K562 (cell line): ENCODE results near the gene SKIC8. TPM values are rescaled to one million over a fixed set of nuclear protein-coding genes. Genes with fewer than 3 reads are reported as not detected.
A peak's percentile ranks its signal among the peaks of the same experiment; 100 is the strongest.

Source experiments
- CBX3 ChIP-seq, 2 experiments: IDR thresholded peaks; 1 replicate in 1 of 2; 2 replicates in 1 of 2; pipeline ENCODE4 v1.6.1; 2012; ENCODE audit warnings: inconsistent platforms in 2 of 2, low read length in 2 of 2, borderline replicate concordance in 1 of 2, control low read depth in 1 of 2
- CC2D1A ChIP-seq: fragments of 450-650 bp; IDR thresholded peaks from 2 replicates; pipeline ENCODE4 v1.6.1; 2017; ENCODE audit warnings: mild to moderate bottlenecking
- CHD2 ChIP-seq: IDR thresholded peaks from 2 replicates; pipeline ENCODE4 v1.6.1; 2011; ENCODE audit warnings: low read depth, low read length
- EP400 ChIP-seq: fragments of 450-650 bp; IDR thresholded peaks from 2 replicates; pipeline ENCODE4 v1.6.1; 2017; ENCODE audit warnings: antibody characterized with exemption, mild to moderate bottlenecking, moderate library complexity
- HNRNPL ChIP-seq: fragments of 200-400 bp; formaldehyde crosslinking; IDR thresholded peaks from 2 replicates; pipeline ENCODE4 v1.6.1; 2017; ENCODE audit warnings: low read depth, mild to moderate bottlenecking, low read length
- KLF1 ChIP-seq: fragments of 450-650 bp; IDR thresholded peaks from 2 replicates; pipeline ENCODE4 v1.6.1; 2016; ENCODE audit warnings: missing genetic modification characterization, missing compliant biosample characterization
- MTF1 ChIP-seq: fragments of 250-450 bp; sonication (Bioruptor Pico); IDR thresholded peaks from 2 replicates; pipeline ENCODE4 v1.9.0; 2021; ENCODE audit warnings: moderate library complexity, mild to moderate bottlenecking, inconsistent platforms, borderline replicate concordance
- NFATC3 ChIP-seq: fragments of 450-650 bp; IDR thresholded peaks from 2 replicates; pipeline ENCODE4 v1.6.1; 2017; ENCODE audit warnings: mild to moderate bottlenecking
- PHF8 ChIP-seq: fragments of 200-600 bp; sonication (generic); IDR thresholded peaks from 2 replicates; pipeline ENCODE4 v1.6.1; 2012; ENCODE audit warnings: mixed run types, mild to moderate bottlenecking, inconsistent platforms, low read length, moderate library complexity, borderline replicate concordance
- PTRF ChIP-seq: fragments of 450-650 bp; IDR thresholded peaks from 2 replicates; pipeline ENCODE4 v1.6.1; 2016; ENCODE audit warnings: mild to moderate bottlenecking, missing genetic modification characterization, missing compliant biosample characterization
- SAFB ChIP-seq: fragments of 200-400 bp; formaldehyde crosslinking; IDR thresholded peaks from 2 replicates; pipeline ENCODE4 v1.6.1; 2017; ENCODE audit warnings: low read depth, low read length, borderline replicate concordance
- SRF ChIP-seq, 2 experiments: fragments of 250-450, 450-650 bp in 1 of 2; sonication (Bioruptor Pico) in 1 of 2; sonication (generic) in 1 of 2; formaldehyde crosslinking; IDR thresholded peaks; 2 replicates each; pipeline versions ENCODE4 v1.5.0 to v1.5.1; 2020 to 2022; ENCODE audit warnings: mild to moderate bottlenecking in 1 of 2, missing genetic modification reagents in 1 of 2
- THRB ChIP-seq: fragments of 450-650 bp; formaldehyde crosslinking; conservative IDR thresholded peaks from 2 replicates; pipeline ENCODE4 v1.4.0; 2022; ENCODE audit warnings: mild to moderate bottlenecking, missing genetic modification characterization
- U2AF1 ChIP-seq: fragments of 200-400 bp; formaldehyde crosslinking; optimal IDR thresholded peaks from 2 replicates; pipeline ENCODE3; 2017; ENCODE audit warnings: mild to moderate bottlenecking, low read depth, low read length, moderate library complexity
- ZBED1 ChIP-seq: IDR thresholded peaks from 2 replicates; pipeline ENCODE4 v1.6.1; 2014
- ZBTB1 ChIP-seq: sonication (generic); formaldehyde crosslinking; IDR thresholded peaks from 2 replicates; pipeline ENCODE4 v1.8.1; 2023; ENCODE audit warnings: missing genetic modification reagents, low read depth, mild to moderate bottlenecking, borderline replicate concordance
- ZBTB17 ChIP-seq: fragments of 450-650 bp; formaldehyde crosslinking; IDR thresholded peaks from 2 replicates; pipeline ENCODE4 v1.4.0; 2020; ENCODE audit warnings: mild to moderate bottlenecking
- ZBTB8A ChIP-seq: fragments of 450-650 bp; IDR thresholded peaks from 2 replicates; pipeline ENCODE4 v1.6.1; 2018; ENCODE audit warnings: mild to moderate bottlenecking, moderate library complexity; ENCODE audit not compliant: partially characterized antibody
- ZNF3 ChIP-seq: fragments of 250-450 bp; sonication (Bioruptor Pico); IDR thresholded peaks from 2 replicates; pipeline ENCODE4 v1.5.0; 2021; ENCODE audit warnings: mild to moderate bottlenecking, moderate library complexity
- ZNF589 ChIP-seq: fragments of 200-800 bp; sonication (Bioruptor generic); IDR thresholded peaks from 2 replicates; pipeline ENCODE4 v1.6.1; 2016; ENCODE audit warnings: low read depth, missing genetic modification characterization, missing compliant biosample characterization
- polyA plus RNA-seq, 8 experiments: library from polyadenylated mRNA; depleted of rRNA in 4 of 8; stranded (reverse) in 5 of 8; unstranded in 3 of 8; fragments of >200 nt; fragmentation: Nextera tagmentation in 2 of 8; fragmentation: Illumina TruSeq in 1 of 8; extraction: Ambion mirVana in 2 of 8; extraction: Trizol in 1 of 8; gene quantifications; 2 replicates each; pipeline versions ENCODE4 v1.2.1 to v1.2.3, GENCODE V29; 2011 to 2014; ENCODE audit warnings: inconsistent platforms in 1 of 8, missing spikeins in 1 of 8
- total RNA-seq, 7 experiments: library from RNA; depleted of rRNA in 6 of 7; stranded (reverse); fragments of >200 nt in 6 of 7; fragmentation: Illumina TruSeq in 2 of 7; extraction: Trizol in 2 of 7; gene quantifications; 2 replicates each; pipeline versions ENCODE4 v1.2.1 to v1.2.3, GENCODE V29; 2011 to 2021; ENCODE audit warnings: low replicate concordance in 1 of 7
- TF ChIP-seq, protein P1 (sequence below): fragments of 450-650 bp; formaldehyde crosslinking; IDR thresholded peaks from 2 replicates; pipeline ENCODE4 v1.4.0; 2022; ENCODE audit warnings: missing genetic modification characterization
- TF ChIP-seq, protein P2 (sequence below): fragments of 450-650 bp; IDR thresholded peaks from 2 replicates; pipeline ENCODE4 v1.6.1; 2016
- TF ChIP-seq, protein P3 (sequence below): IDR thresholded peaks from 3 replicates; pipeline ENCODE4 v1.6.1; 2011; ENCODE audit warnings: borderline replicate concordance, mild to moderate bottlenecking; ENCODE audit not compliant: insufficient read length, insufficient read depth

Gene SKIC8
- total and polyA plus RNA-seq, 9 of the 15 experiments (the other 6 are each of a cell fraction or from before 2014, with no cell fraction given): 79.5 to 389 (median 146) TPM

- TF ChIP-seq, protein P1, sequence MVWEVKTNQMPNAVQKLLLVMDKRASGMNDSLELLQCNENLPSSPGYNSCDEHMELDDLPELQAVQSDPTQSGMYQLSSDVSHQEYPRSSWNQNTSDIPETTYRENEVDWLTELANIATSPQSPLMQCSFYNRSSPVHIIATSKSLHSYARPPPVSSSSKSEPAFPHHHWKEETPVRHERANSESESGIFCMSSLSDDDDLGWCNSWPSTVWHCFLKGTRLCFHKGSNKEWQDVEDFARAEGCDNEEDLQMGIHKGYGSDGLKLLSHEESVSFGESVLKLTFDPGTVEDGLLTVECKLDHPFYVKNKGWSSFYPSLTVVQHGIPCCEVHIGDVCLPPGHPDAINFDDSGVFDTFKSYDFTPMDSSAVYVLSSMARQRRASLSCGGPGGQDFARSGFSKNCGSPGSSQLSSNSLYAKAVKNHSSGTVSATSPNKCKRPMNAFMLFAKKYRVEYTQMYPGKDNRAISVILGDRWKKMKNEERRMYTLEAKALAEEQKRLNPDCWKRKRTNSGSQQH: no peak
- TF ChIP-seq PHF8: peak; percentile 96
- TF ChIP-seq ZNF589 (CRISPR knock-in tag): no peak
- TF ChIP-seq, protein P2, sequence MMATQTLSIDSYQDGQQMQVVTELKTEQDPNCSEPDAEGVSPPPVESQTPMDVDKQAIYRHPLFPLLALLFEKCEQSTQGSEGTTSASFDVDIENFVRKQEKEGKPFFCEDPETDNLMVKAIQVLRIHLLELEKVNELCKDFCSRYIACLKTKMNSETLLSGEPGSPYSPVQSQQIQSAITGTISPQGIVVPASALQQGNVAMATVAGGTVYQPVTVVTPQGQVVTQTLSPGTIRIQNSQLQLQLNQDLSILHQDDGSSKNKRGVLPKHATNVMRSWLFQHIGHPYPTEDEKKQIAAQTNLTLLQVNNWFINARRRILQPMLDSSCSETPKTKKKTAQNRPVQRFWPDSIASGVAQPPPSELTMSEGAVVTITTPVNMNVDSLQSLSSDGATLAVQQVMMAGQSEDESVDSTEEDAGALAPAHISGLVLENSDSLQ: no peak
- TF ChIP-seq ZBTB1 (CRISPR knock-in tag): no peak; the same call in 1 of the 2 replicates
- TF ChIP-seq ZBED1: no peak
- peak; percentile 87 for TF ChIP-seq EP400
- no peak for TF ChIP-seq MTF1 (CRISPR knock-in tag)
- TF ChIP-seq CHD2: no peak; the same call in 1 of the 2 replicates
- peak in 1 of 2 experiments; percentile 28; a peak in 1 of 3 replicates for TF ChIP-seq CBX3 (IDR thresholded peaks at IDR 0.05; ENCODE audit: borderline replicate concordance in 1 of 2, low read length in 2 of 2)
- peak in 1 of 2 experiments; percentile 69; a peak in 1 of 4 replicates for TF ChIP-seq SRF (CRISPR knock-in tag; IDR thresholded peaks at IDR 0.05)
- TF ChIP-seq KLF1 (tag): no peak
- no peak for TF ChIP-seq U2AF1
- no peak for TF ChIP-seq CC2D1A
- TF ChIP-seq HNRNPL: no peak
- TF ChIP-seq, protein P3, sequence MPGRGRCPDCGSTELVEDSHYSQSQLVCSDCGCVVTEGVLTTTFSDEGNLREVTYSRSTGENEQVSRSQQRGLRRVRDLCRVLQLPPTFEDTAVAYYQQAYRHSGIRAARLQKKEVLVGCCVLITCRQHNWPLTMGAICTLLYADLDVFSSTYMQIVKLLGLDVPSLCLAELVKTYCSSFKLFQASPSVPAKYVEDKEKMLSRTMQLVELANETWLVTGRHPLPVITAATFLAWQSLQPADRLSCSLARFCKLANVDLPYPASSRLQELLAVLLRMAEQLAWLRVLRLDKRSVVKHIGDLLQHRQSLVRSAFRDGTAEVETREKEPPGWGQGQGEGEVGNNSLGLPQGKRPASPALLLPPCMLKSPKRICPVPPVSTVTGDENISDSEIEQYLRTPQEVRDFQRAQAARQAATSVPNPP: no peak
- no peak for TF ChIP-seq ZBTB17 (CRISPR knock-in tag)
- TF ChIP-seq PTRF (tag): no peak
- TF ChIP-seq ZNF3 (CRISPR knock-in tag): no peak
- TF ChIP-seq SAFB: no peak
- TF ChIP-seq ZBTB8A: no peak
- TF ChIP-seq NFATC3: no peak
- TF ChIP-seq THRB (CRISPR knock-in tag): no peak
These were observed at the start of gene SKIC8 (continued) for GRCh38 chr15:78299101-78299930.
